Measurements from ENCODE around the gene MAP2.
A peak's percentile ranks its signal among the peaks of the same experiment; 100 is the strongest.

The MAP2 gene

DNA sequence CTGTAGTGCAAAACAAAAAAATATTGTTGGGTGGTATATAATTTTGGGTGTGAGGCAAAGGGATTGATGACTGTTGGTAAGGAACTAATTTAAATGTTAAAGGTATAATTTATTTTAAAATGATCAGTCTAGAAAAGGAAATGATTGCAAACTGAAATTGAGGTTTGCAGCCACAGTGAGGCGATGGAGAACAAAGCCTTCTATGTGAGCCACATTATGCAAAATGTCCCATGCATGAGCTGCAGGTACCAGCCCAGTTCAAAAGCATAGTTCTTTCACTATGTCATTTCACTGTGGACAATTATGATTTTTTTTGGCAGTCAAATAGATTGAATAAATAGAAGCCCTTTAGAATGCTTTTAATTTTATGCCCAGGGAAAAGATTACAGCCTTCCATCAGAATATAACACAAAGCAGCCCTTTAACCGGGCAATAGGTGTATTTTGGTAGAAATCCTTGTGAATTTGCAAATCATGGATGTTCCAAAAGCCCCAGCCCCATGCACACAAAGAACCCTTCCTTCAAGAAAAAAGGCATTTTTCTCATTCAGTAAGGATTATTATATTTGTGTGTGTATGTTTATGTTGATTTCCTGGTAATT is 1.7 kb downstream of the MAP2 start:
- Histone ChIP-seq H3K4me3 (ENCODE audit: extremely low read depth, insufficient read depth, low read length, poor library complexity, severe bottlenecking) (peak overlapping the region; percentile 48), H3K36me3 (ENCODE audit: control insufficient read depth, insufficient read depth, low read length) (no peaks in the 10 kb centered on the region), H3K9me3 (ENCODE audit: control insufficient read depth, low read length) (no peaks in the 10 kb centered on the region), H3K27ac (ENCODE audit: low read depth, low read length, severe bottlenecking) (no peak overlapping the region), H3K4me1 (ENCODE audit: control insufficient read depth, insufficient read depth, low read length, poor library complexity, severe bottlenecking) (peaks cover 6% of the 10 kb centered on the region)
- WGBS, 2 experiments (ENCODE audit: insufficient coverage in 2 of 2) = 8 to 14% methylated on average over 1 of the region's 2 CpGs

DNA sequence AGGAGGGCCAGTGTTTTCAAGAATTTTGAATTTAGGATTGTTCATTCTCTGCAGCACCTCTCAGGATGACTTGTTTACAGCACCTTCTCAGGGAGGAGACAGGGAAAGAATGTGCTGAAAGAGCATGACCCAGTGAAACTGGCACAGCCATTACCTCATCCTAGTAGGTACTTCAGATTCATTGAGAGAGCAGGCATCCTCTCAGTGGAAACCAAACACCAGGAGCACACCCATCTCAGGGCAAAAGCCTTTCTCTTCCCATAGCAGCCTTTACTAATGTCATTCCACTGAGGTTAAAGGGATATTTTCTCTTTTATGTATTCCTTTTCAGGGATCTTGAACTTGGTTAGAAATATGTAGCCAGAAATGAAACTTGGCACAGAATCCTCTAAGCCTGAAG is 2.6 kb downstream of the MAP2 start:
- H3K4me1 ChIP-seq (ENCODE audit: control insufficient read depth, insufficient read depth, low read length, poor library complexity, severe bottlenecking) = peaks cover 6% of the 10 kb centered on the region
- H3K27ac ChIP-seq (ENCODE audit: low read depth, low read length, severe bottlenecking) = no peak overlapping the region
- H3K9me3 ChIP-seq (ENCODE audit: control insufficient read depth, low read length) = no peaks in the 10 kb centered on the region
- H3K4me3 ChIP-seq (ENCODE audit: extremely low read depth, insufficient read depth, low read length, poor library complexity, severe bottlenecking) = no peak overlapping the region
- no peaks in the 10 kb centered on the region for H3K36me3 ChIP-seq (ENCODE audit: control insufficient read depth, insufficient read depth, low read length)

DNA sequence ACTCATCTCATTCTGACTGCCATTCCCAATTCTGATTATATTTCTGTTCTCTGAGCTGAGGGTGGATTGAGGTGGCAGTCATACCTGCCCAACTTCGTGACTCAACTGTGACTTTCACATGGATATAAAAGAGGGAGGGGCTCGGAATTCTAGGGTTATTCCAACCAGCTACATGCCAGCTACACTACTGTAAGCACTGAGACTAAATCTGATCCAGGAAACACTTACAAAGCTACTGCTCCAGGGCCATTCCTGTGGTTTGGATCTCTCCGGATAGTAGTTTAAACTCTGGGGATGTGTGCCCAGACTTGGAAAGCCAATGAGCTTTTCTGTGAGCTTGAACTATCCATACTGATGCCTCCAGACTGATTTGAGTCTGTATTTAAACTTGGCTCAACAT is 7.9 kb downstream of the MAP2 start:
- 55% methylated on average over 2 of the region's 3 CpGs; no CpG with 5 or more reads in 1 of the 2 experiments for WGBS, 2 experiments (ENCODE audit: insufficient coverage in 2 of 2)
- no peak overlapping the region for H3K27ac ChIP-seq (ENCODE audit: low read depth, low read length, severe bottlenecking)
- H3K4me1 ChIP-seq (ENCODE audit: control insufficient read depth, insufficient read depth, low read length, poor library complexity, severe bottlenecking) = no peaks in the 10 kb centered on the region

DNA sequence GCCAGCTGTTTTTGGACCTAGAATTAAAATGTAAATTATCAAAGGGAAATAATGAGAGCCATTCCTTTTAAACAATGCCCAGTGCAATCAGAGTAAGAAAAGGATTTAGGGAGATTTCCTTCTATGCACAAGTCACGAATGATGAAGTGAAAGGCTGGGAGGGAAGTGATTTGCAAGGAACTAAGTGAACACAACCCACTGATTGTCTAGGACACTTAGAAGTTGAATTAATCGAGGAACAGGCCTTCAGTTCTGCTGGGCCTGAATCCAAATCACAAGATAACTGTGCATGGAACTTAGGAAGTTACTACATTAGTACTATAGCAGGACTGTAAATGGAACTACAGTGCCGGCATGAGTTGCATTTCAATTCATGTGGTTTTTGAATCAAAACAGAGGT is 17.7 kb downstream of the MAP2 start:
- no peaks in the 10 kb centered on the region for H3K4me1 ChIP-seq (ENCODE audit: control insufficient read depth, insufficient read depth, low read length, poor library complexity, severe bottlenecking)
- WGBS, 2 experiments (ENCODE audit: insufficient coverage in 2 of 2) = 82 to 83% methylated on average over 1 to 3 of the region's 3 CpGs
- H3K4me3 ChIP-seq (ENCODE audit: extremely low read depth, insufficient read depth, low read length, poor library complexity, severe bottlenecking) = no peak overlapping the region
- H3K36me3 ChIP-seq (ENCODE audit: control insufficient read depth, insufficient read depth, low read length) = no peaks in the 10 kb centered on the region
- no peak overlapping the region for H3K27ac ChIP-seq (ENCODE audit: low read depth, low read length, severe bottlenecking)
- no peaks in the 10 kb centered on the region for H3K9me3 ChIP-seq (ENCODE audit: control insufficient read depth, low read length)

More for the DNA sequence above, 7.9 kb downstream of the MAP2 start:
- no peaks in the 10 kb centered on the region for H3K9me3 ChIP-seq (ENCODE audit: control insufficient read depth, low read length)
- H3K4me3 ChIP-seq (ENCODE audit: extremely low read depth, insufficient read depth, low read length, poor library complexity, severe bottlenecking) = no peak overlapping the region
- H3K36me3 ChIP-seq (ENCODE audit: control insufficient read depth, insufficient read depth, low read length) = no peaks in the 10 kb centered on the region

DNA sequence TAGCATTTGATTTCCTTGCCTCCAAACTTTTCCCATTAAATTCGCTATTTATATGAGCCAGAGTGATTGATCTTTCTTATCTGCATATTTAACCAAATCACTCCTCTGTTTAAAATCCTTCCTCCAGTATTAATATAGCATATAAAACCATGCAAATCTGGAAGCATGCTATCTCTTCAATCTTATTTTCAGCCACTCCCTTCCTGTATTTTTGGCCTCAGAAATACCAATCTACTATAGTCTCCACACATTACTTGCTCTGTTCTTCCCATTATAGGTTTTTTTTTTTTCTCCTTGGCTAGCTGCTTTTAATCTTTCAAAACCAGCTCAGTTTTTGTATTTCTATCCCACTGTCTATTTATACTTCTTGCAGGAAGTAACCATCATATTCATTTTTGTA is 19.1 kb downstream of the MAP2 start:
- no peaks in the 10 kb centered on the region for H3K9me3 ChIP-seq (ENCODE audit: control insufficient read depth, low read length)
- no peaks in the 10 kb centered on the region for H3K36me3 ChIP-seq (ENCODE audit: control insufficient read depth, insufficient read depth, low read length)
- no peak overlapping the region for H3K4me3 ChIP-seq (ENCODE audit: extremely low read depth, insufficient read depth, low read length, poor library complexity, severe bottlenecking)
- no peak overlapping the region for H3K27ac ChIP-seq (ENCODE audit: low read depth, low read length, severe bottlenecking)
- 75% methylated on average over 1 of the region's 1 CpG; no CpG with 5 or more reads in 1 of the 2 experiments for WGBS, 2 experiments (ENCODE audit: insufficient coverage in 2 of 2)
- H3K4me1 ChIP-seq (ENCODE audit: control insufficient read depth, insufficient read depth, low read length, poor library complexity, severe bottlenecking) = no peaks in the 10 kb centered on the region

DNA sequence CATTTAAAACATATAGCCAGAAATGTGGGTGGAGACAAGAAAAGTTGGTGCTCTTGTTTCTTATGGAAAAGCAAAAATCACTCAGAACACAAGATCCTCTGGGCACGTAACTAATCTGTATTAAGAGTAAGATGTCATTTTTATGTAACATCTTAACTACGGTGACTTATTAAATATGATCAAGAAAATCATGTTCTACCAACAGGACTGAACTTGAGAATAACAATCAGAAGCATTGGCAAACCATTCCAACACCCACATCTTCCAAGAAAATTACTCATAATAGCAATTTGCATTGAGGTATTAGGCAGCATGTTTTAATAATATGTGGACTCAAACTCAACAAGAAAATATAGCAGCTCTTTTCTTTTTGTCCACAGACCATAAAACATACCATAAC is 21.6 kb downstream of the MAP2 start:
- H3K4me3 ChIP-seq (ENCODE audit: extremely low read depth, insufficient read depth, low read length, poor library complexity, severe bottlenecking) = no peak overlapping the region
- no peak overlapping the region for H3K27ac ChIP-seq (ENCODE audit: low read depth, low read length, severe bottlenecking)
- H3K4me1 ChIP-seq (ENCODE audit: control insufficient read depth, insufficient read depth, low read length, poor library complexity, severe bottlenecking) = no peaks in the 10 kb centered on the region
- WGBS, 2 experiments (ENCODE audit: insufficient coverage in 2 of 2) = no CpG with 5 or more reads among the region's 2 CpGs
- no peaks in the 10 kb centered on the region for H3K9me3 ChIP-seq (ENCODE audit: control insufficient read depth, low read length)
- H3K36me3 ChIP-seq (ENCODE audit: control insufficient read depth, insufficient read depth, low read length) = no peaks in the 10 kb centered on the region

DNA sequence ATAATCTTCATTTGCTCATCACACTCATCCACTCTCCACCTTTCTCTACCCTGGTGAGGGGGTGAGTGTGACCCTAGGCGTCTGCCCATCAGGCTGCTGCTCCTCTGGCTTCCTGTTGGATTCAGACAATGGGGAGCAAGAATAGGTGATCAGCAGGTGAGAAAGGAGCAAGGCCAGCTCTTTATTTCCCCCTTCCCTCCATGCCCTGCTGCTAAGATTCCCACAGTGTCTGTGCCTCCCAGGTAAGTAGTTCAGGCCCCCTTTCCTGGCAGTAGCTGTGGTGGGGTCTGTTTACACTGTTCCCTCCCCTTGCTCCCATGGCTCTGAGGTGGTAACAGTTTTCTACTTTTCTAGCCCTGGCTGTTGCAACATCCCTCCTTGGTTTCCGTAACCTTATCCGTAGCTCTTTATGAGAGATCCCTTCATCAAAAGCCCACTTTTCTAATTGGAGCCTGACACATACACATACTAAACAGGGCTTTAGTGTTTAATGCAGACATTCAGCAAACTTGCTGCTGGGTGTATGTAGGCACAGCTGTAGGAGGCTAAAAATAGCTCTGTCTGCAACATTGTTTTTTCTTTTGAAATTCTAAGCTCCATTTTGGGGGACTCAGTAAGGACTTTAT is 27.5 kb downstream of the MAP2 start:
- H3K9me3 ChIP-seq (ENCODE audit: control insufficient read depth, low read length) = no peaks in the 10 kb centered on the region
- 70 to 100% methylated on average over 2 of the region's 3 CpGs for WGBS, 2 experiments (ENCODE audit: insufficient coverage in 2 of 2)
- H3K36me3 ChIP-seq (ENCODE audit: control insufficient read depth, insufficient read depth, low read length) = no peaks in the 10 kb centered on the region
- H3K4me1 ChIP-seq (ENCODE audit: control insufficient read depth, insufficient read depth, low read length, poor library complexity, severe bottlenecking) = no peaks in the 10 kb centered on the region
- H3K4me3 ChIP-seq (ENCODE audit: extremely low read depth, insufficient read depth, low read length, poor library complexity, severe bottlenecking) = no peak overlapping the region
- H3K27ac ChIP-seq (ENCODE audit: low read depth, low read length, severe bottlenecking) = no peak overlapping the region

DNA sequence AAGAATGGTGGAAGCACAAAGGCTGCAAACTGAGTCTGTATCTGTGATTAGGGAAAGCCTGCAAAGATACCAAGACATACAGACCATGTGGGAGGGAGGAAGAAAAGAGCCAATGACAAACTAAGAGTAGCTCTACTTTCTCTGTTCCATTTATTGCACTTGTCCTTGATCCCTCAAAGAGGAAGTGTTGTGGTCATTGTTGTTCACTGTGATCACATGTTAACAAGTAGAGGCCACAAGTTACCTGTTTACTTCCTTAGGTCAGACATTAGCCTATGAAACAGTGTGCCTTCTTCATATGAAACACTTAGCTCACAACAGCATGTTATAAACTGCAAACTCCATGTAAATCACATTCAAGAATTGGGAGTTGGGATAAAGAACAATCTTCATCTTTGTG is 32.6 kb downstream of the MAP2 start:
- H3K4me1 ChIP-seq (ENCODE audit: control insufficient read depth, insufficient read depth, low read length, poor library complexity, severe bottlenecking) = no peaks in the 10 kb centered on the region
- H3K9me3 ChIP-seq (ENCODE audit: control insufficient read depth, low read length) = no peaks in the 10 kb centered on the region
- H3K4me3 ChIP-seq (ENCODE audit: extremely low read depth, insufficient read depth, low read length, poor library complexity, severe bottlenecking) = no peak overlapping the region
- H3K27ac ChIP-seq (ENCODE audit: low read depth, low read length, severe bottlenecking) = no peak overlapping the region
- H3K36me3 ChIP-seq (ENCODE audit: control insufficient read depth, insufficient read depth, low read length) = no peaks in the 10 kb centered on the region

DNA sequence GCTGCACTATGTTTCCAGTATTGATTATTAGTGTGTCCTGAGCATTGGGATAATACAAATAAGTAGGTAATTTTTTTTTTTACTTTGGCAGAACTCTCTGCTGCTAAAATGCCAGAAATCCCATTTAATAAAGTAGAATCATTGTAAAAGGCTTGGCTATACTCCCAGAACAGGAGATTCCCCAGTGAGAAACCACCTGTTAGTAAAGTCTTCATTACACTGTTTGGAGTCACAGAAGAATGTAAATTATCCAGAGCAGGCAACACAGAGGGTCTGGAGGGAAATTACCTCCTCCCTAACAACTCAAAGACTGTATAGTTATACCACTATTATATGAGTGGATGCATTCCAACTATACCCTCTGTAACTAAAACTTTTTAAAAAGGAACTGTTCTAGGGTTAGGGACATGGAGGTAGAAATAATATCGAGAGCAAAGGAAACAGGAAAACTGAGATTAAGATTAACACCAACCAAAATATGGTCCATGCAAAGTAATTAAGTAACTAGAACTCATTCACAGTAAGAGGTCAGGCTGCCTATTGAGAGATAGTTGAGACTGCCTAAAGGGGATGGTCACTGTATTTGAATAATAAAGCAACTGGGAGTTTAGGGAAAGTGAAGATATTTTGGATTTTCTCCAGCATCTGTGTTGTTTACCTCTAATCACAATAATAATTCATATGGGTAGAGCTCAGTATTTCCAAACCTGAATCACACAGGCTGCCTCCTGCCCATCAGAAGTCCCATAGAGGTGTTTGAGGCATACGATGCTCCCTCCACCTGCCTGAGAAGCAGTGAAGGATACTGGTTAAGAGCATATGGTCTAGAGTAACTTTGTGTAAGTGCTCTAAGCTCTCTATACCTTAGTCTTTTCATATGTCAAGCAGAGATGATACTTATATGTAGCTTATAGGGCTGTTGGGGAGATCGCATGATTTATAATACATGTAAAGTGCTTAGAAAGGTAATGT is 34.4 kb downstream of the MAP2 start:
- WGBS, 2 experiments (ENCODE audit: insufficient coverage in 2 of 2) = no CpG with 5 or more reads among the region's 3 CpGs
- Histone ChIP-seq H3K27ac (ENCODE audit: low read depth, low read length, severe bottlenecking) (no peak overlapping the region), H3K9me3 (ENCODE audit: control insufficient read depth, low read length) (no peaks in the 10 kb centered on the region), H3K36me3 (ENCODE audit: control insufficient read depth, insufficient read depth, low read length) (no peaks in the 10 kb centered on the region), H3K4me1 (ENCODE audit: control insufficient read depth, insufficient read depth, low read length, poor library complexity, severe bottlenecking) (no peaks in the 10 kb centered on the region), H3K4me3 (ENCODE audit: extremely low read depth, insufficient read depth, low read length, poor library complexity, severe bottlenecking) (no peak overlapping the region)

DNA sequence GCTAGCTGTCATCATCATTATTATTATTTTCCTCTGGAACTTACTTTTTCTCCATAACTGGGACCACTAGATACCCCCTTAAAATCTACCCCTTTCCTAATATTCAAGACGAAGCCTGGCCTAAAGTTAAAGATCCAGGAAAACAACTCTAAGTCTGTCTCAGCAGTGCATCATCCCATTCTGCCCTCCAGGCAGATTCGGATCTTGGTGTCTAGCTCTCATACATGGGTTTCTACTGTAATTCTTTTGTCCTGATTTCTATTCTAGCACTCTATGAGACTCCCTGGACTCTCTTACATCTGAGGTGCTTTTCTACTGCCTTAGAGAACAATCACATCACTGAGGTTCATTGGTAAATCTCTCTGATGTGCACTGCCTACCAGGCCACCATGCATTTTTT is 35.5 kb downstream of the MAP2 start:
- H3K27ac ChIP-seq (ENCODE audit: low read depth, low read length, severe bottlenecking) = no peak overlapping the region
- 89 to 94% methylated on average over 2 of the region's 2 CpGs for WGBS, 2 experiments (ENCODE audit: insufficient coverage in 2 of 2)
- H3K9me3 ChIP-seq (ENCODE audit: control insufficient read depth, low read length) = no peaks in the 10 kb centered on the region
- H3K36me3 ChIP-seq (ENCODE audit: control insufficient read depth, insufficient read depth, low read length) = no peaks in the 10 kb centered on the region
- H3K4me1 ChIP-seq (ENCODE audit: control insufficient read depth, insufficient read depth, low read length, poor library complexity, severe bottlenecking) = no peaks in the 10 kb centered on the region
- H3K4me3 ChIP-seq (ENCODE audit: extremely low read depth, insufficient read depth, low read length, poor library complexity, severe bottlenecking) = no peak overlapping the region
